IPS DF 4.7 (cell line): Measurements from ENCODE around the gene GPR82.
"Not testable (repeated sequence)": the region's sequence is repeated elsewhere in the genome, so short reads cannot be mapped to it uniquely, and the experiment has no call there.

Source experiments
- DNase-seq: peaks from one replicate; pipeline ENCODE4 v3.0.0-alpha.2; 2013; ENCODE audit warnings: low spot score; ENCODE audit errors: extremely low read depth

The GPR82 gene

GRCh38 chrX:41718481-41719235 lies 5.3 kb upstream of the GPR82 start:
- no peak for DNase-seq

- not testable (repeated sequence) for DNase-seq
These were observed 4.4 kb upstream of the GPR82 start for GRCh38 chrX:41719610-41720009.

DNA sequence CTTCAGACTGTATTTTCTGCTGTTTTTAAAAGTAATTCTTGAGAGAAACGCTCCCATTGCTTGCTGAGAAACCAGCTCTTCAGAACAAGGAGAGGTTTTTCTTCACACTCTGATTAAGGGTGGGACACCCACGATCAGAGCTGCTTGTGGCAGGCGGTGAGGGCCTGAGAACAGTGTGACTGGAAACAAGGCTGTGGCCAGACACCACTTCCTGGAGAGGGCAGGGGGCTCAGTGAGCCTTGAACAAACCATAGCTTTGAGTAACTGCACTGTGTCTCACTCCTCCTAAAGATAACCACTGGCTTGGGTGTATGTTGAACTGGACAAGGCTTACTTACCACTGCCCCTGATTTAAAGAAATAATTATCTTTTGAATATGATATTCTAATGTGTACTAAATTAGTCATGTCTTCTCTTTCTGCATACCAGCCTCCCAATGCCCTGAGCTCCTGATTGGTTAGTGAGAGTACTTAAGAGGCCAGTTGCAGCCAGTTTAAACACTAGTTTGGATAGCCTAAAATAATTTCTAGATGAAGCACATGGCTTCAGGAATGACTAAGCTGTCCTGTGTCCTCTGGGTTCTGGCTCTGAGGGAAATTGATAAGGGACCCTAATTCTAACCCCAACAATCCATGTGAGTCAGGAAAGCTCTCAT lies 3.7 kb upstream of the GPR82 start:
- no peak for DNase-seq

DNA sequence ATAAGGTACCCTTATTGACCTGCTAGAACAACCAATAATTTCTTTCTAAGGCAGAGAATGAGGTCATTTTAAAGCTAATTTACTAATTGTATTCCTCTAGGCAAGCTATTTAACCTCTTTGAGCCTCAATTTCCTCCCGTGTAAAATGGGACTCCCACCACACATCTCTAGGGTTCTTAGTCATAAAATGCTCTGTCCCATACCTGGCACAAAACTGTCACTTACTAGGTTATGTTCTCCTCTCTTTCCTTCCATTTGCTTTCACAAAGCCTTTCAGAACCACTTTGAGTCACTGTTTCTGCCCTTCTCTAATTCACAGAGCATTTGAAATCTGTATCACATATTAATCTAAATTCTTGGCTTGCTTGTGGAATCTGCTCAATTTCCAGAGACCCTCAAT lies 2.4 kb upstream of the GPR82 start:
- no peak for DNase-seq

GRCh38 chrX:41722214-41722613 lies 1.8 kb upstream of the GPR82 start:
- DNase-seq: no peak

DNA sequence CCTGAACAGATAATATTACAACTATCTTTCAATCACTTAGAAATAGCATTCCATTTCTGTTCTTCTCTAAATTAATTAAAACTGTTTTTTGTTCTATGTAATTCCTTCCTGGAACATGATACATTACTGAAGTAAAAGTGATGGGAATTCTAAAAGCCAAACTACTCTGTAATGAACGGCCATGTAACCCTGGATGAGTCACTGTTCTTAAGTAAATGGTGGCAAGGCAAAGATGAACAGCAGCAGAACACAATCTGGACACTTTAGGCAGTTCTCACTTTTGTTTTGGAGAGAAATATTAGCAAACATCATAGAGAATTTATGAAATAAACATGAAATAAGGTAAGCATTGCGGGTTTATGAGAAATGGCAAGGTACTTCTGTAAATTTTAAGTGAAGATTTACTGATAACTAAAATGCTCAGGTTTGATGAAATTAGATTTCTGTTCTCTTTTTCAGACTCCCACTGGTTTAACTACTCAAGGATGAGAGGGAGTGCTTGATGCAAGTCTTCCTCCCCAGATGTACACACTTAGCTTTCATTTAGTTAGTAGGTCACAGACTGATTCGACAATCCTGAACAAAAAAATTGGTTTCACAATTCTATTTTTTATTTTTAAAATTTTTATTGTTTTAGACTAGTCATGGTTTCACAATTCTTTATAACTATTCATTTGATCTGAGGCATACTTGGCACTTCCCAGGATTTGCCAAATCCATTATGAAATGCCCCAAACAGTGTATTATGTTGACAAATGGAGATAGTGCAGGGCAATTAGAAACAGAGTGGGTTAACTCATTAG lies 964 bp upstream of the GPR82 start:
- DNase-seq: no peak

- DNase-seq: no peak
These were observed 4.1 kb downstream of the GPR82 start for GRCh38 chrX:41728125-41728524.

DNA sequence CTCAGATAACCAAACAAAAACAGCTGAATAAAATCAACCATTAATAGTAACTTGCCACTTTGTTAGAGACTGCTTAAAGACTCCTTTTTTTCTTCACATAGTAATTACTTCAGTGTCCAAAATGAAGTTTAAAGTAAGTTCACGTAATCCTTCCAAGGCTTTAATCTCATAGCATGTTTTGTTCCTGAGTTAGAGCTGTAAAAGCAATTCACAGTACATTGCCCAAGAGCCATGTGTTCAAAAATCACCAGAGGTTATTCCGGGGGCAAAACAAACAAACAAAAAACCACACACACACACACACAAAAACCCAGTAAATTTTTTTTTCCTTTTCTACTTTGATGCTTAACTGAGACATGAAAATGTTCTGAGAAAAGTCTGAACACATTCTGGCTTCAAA lies 6.1 kb downstream of the GPR82 start:
- DNase-seq: no peak

DNA sequence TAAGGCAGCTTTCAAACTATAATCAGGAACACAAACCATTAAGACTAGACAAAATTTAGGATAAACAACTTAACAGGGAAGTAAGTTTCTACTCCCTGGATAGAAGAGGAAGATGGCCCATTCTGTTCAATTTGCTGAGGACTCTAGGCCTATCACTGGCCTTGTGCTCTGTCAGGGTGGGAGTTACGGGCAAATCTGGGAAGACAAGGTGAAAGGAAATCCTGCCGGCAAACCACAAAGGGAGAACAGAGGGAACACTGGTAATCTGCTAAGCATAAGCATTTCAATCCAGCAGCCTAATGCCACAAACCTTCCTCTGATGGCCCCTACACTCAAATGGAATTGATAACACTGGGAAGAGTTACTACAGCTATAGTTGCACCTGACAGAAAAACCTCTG lies 8.3 kb downstream of the GPR82 start:
- no peak for DNase-seq

GRCh38 chrX:41733939-41734338 lies 10.0 kb downstream of the GPR82 start:
- no peak for DNase-seq

- DNase-seq: no peak
These were observed 10.5 kb downstream of the GPR82 start for GRCh38 chrX:41734530-41734929.

GRCh38 chrX:41737065-41737464 lies 13.1 kb downstream of the GPR82 start:
- DNase-seq: no peak

DNA sequence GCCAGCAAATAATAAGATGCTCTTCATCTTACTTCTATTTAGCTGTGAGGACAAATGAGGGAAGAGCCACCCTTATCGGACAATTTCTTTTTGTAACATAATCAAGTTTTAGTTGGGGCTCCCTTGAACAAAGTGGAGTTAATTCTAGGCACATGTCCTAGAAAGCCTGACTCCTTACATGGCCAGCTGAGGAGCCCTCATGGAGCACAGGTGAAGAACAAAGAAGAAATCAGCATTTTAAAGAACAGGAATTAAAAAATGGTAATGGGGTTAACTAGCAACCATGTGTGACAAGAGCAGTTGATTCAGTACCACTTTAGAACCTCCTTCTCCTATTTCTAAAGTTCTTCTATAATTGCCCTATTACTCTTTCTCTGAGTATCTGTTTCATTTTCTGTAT lies 15.9 kb downstream of the GPR82 start:
- no peak for DNase-seq

DNA sequence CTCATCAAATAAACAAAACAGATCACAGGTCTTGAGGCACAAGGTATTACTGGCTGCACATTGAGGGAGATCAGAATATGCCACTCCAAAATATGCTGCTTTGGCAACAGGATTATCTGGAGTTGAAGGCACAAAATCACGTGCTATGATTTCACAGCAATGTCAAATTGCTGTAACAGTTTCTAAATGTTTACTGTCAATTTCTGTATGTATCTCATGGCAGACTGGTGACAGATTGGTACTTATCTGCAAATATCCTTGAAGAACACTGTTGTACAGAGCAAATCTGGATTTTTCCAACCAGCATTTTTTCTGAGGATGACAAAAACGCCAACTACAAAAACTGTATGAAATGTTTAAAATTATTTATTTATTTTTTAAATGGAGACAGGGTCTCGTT lies 26.7 kb downstream of the GPR82 start:
- DNase-seq: no peak

- DNase-seq: no peak
These were observed 34.4 kb downstream of the GPR82 start for GRCh38 chrX:41758401-41758800.

GRCh38 chrX:41759817-41760216 lies 35.8 kb downstream of the GPR82 start:
- DNase-seq: no peak

GRCh38 chrX:41761169-41761568 lies 37.2 kb downstream of the GPR82 start:
- DNase-seq: no peak

GRCh38 chrX:41761702-41762101 lies 37.7 kb downstream of the GPR82 start:
- no peak for DNase-seq

- DNase-seq: no peak
These were observed 55.1 kb downstream of the GPR82 start for GRCh38 chrX:41779030-41779564.
